Neuronal stem cell (in vitro differentiated cells): ENCODE data around the gene SGO1.

ENCODE experiments used
- DNase-seq: peaks from one replicate; pipeline ENCODE4 v3.0.0-alpha.2; 2013; ENCODE audit warnings: low spot score
- H2AFZ ChIP-seq: one replicate; pipeline ENCODE4 v1.6.1; 2013; ENCODE audit warnings: mild to moderate bottlenecking, low read length, inconsistent platforms
- H2AK5ac ChIP-seq: 2 replicates; pipeline ENCODE4 v1.6.1; 2013; ENCODE audit warnings: low read depth, mild to moderate bottlenecking, inconsistent platforms, low read length, moderate library complexity, mixed read lengths
- H2BK120ac ChIP-seq: 2 replicates; pipeline ENCODE4 v1.6.1; 2013; ENCODE audit warnings: low read depth, mild to moderate bottlenecking, inconsistent platforms, low read length, moderate library complexity, mixed read lengths
- H2BK12ac ChIP-seq: one replicate; pipeline ENCODE4 v1.6.1; 2013; ENCODE audit warnings: low read length, inconsistent platforms
- H2BK15ac ChIP-seq: 2 replicates; pipeline ENCODE4 v1.6.1; 2013; ENCODE audit warnings: mild to moderate bottlenecking, low read length, inconsistent platforms, mixed read lengths
- H2BK5ac ChIP-seq: one replicate; pipeline ENCODE4 v1.6.1; 2013; ENCODE audit warnings: inconsistent platforms, mild to moderate bottlenecking, low read length, moderate library complexity
- H3K14ac ChIP-seq: one replicate; pipeline ENCODE4 v1.6.1; 2013; ENCODE audit warnings: low read length, inconsistent platforms
- H3K18ac ChIP-seq: 2 replicates; pipeline ENCODE4 v1.6.1; 2013; ENCODE audit warnings: low read length, inconsistent platforms
- H3K23ac ChIP-seq: 2 replicates; pipeline ENCODE4 v1.6.1; 2013; ENCODE audit warnings: low read depth, mild to moderate bottlenecking, mixed read lengths, low read length, inconsistent platforms; ENCODE audit not compliant: poor library complexity
- H3K27ac ChIP-seq: replicated peaks from 3 replicates; pipeline ENCODE4 v1.5.1; 2013; ENCODE audit warnings: low read length, inconsistent platforms
- H3K27me3 ChIP-seq, 3 experiments: 2 replicates each; pipeline ENCODE4 v1.6.1; 2013; ENCODE audit warnings: low read length in 3 of 3, mild to moderate bottlenecking in 2 of 3, inconsistent platforms in 1 of 3, low read depth in 1 of 3, mixed read lengths in 1 of 3, moderate library complexity in 1 of 3; ENCODE audit not compliant: control insufficient read depth in 3 of 3, insufficient read depth in 3 of 3
- H3K36me3 ChIP-seq, 2 donors: replicated peaks in 1 of 2; 2 replicates each; pipeline ENCODE4 v1.6.1; 2013; ENCODE audit warnings: low read length in 2 of 2; ENCODE audit not compliant: control insufficient read depth in 2 of 2, insufficient read depth in 2 of 2
- H3K4ac ChIP-seq: 2 replicates; pipeline ENCODE4 v1.6.1; 2013; ENCODE audit warnings: inconsistent platforms, mild to moderate bottlenecking, low read length, moderate library complexity
- H3K4me1 ChIP-seq, 2 donors: 1 replicate in 1 of 2; 2 replicates in 1 of 2; pipeline ENCODE4 v1.6.1; 2013; ENCODE audit warnings: low read length in 2 of 2, low read depth in 1 of 2; ENCODE audit not compliant: control insufficient read depth in 2 of 2, insufficient read depth in 1 of 2
- H3K4me2 ChIP-seq: one replicate; pipeline ENCODE4 v1.6.1; 2013; ENCODE audit warnings: mild to moderate bottlenecking, low read length, inconsistent platforms; ENCODE audit not compliant: insufficient read depth, poor library complexity, severe bottlenecking
- H3K4me3 ChIP-seq, 2 donors: 2 replicates each; pipeline ENCODE4 v1.5.1; 2013; ENCODE audit warnings: low read length in 2 of 2, mild to moderate bottlenecking in 2 of 2, inconsistent platforms in 1 of 2, moderate library complexity in 1 of 2
- H3K79me1 ChIP-seq: one replicate; pipeline ENCODE4 v1.6.1; 2013; ENCODE audit warnings: low read depth, mild to moderate bottlenecking, inconsistent platforms, low read length, moderate library complexity
- H3K9ac ChIP-seq: one replicate; pipeline ENCODE4 v1.6.1; 2013; ENCODE audit warnings: mild to moderate bottlenecking, low read depth, low read length, inconsistent platforms; ENCODE audit not compliant: poor library complexity
- H3K9me3 ChIP-seq, 2 donors: replicated peaks in 1 of 2; 2 replicates each; pipeline versions ENCODE3 to v1.6.1; 2013; ENCODE audit warnings: low read length in 2 of 2, mild to moderate bottlenecking in 2 of 2, inconsistent platforms in 1 of 2, low read depth in 1 of 2, mixed read lengths in 1 of 2, moderate library complexity in 1 of 2; ENCODE audit not compliant: control insufficient read depth in 2 of 2, insufficient read depth in 1 of 2
- H4K8ac ChIP-seq: one replicate; pipeline ENCODE4 v1.6.1; 2013; ENCODE audit warnings: low read depth, mild to moderate bottlenecking, inconsistent platforms, low read length, moderate library complexity
- H4K91ac ChIP-seq: one replicate; pipeline ENCODE4 v1.6.1; 2013; ENCODE audit warnings: low read length, low read depth, mild to moderate bottlenecking, inconsistent platforms; ENCODE audit not compliant: poor library complexity
- WGBS, 2 donors: extraction: QIAGEN DNeasy Blood & Tissue Kit; methylation state at CpG; one replicate each; pipeline ENCODE4 v1.1.7; 2013; ENCODE audit warnings: missing lambda C conversion rate in 2 of 2, mixed read lengths in 1 of 2; ENCODE audit not compliant: insufficient read length in 2 of 2, insufficient replicate concordance in 1 of 2; ENCODE audit errors: extremely low coverage in 2 of 2; 5-methylcytosine and 5-hydroxymethylcytosine counted together

The SGO1 gene

DNA sequence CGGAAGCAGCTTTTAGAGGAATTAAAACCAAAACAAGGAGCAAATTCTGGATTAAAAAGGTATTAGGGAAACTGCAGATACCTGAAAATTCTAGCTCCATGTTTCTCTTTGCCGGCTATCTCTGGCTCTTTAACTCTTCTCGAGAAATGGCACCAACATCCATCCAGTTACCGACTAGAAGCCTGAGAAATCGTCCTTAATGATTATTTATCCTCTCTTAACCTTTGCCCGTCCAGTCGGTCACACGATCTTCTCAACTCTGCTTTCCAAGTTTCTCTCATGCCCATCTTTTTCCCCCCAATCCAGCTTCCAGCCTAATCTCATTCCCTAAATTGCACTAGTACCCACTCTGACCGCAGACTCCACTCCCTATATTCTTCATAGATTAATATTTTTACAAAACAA, 596 bp upstream of the SGO1 start:
- Histone ChIP-seq H3K23ac (no peak overlapping the region), H3K27me3 (peaks cover 0 to 3% (median 0%) of the 10 kb centered on the region in 3 experiments), H3K27ac (peak overlapping the region; percentile 89), H3K9me3 (no peaks in the 10 kb centered on the region), H2BK120ac (no peak overlapping the region), H3K14ac (no peak overlapping the region), H3K4me2 (peak overlapping the region; percentile 55), H2AK5ac (no peak overlapping the region), H3K9ac (no peak overlapping the region), H2BK5ac (no peak overlapping the region), H3K4me3 (peak overlapping the region; percentile 58 to 84), H3K4ac (no peak overlapping the region), H3K79me1 (peaks cover 2% of the 10 kb centered on the region), H2BK15ac (no peak overlapping the region), H2AFZ (peak overlapping the region; percentile 91), H4K8ac (no peak overlapping the region), H3K4me1 (no peaks in the 10 kb centered on the region), H4K91ac (no peak overlapping the region), H2BK12ac (no peak overlapping the region), H3K36me3 (peaks cover 5 to 24% of the 10 kb centered on the region in 2 donors), H3K18ac (no peak overlapping the region)
- DNase-seq: no peak
- WGBS, 2 donors: no CpG with 5 or more reads among the region's 9 CpGs

DNA sequence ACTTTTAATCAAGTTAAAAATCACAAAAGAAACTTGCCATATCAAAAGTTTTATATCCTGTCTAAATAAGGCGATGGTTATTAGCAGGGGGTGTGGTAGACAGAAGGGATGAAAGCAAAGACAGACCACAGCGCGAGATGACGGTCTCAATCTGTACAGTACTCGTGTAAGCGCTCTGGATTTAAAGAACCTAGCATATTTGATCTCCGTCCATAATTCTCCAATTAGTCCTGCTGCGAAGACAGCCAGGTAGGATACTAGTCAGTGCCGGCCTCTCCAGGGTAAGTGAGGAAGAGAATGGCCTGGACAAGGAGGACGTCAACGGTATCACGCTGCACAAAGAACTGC, 701 bp downstream of the SGO1 start:
- Histone ChIP-seq H2AFZ (peak overlapping the region; percentile 91), H3K4me3 (peak overlapping the region; percentile 58 to 89)

DNA sequence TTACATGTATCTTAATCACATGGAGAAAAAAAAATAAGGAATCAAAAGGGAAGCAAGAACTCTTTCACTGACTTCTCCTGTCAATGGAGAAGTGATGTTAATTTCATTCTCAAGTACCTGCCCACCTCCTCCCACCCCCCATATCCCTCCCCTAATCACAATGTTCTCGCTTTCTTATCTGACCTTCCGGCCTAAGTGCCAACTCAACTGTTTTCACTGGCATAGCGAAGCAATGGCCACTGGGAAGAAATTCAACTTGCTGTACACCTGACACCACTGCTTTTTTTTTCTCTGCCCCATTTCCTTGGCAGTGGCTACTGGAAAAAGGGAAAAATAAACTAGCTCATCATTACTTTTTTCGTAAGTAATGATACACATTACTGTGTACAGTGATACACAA, 3.8 kb downstream of the SGO1 start:
- H3K4me1 ChIP-seq: no peaks in the 10 kb centered on the region
- H3K27ac ChIP-seq: no peak overlapping the region
- H3K79me1 ChIP-seq: peaks cover 4% of the 10 kb centered on the region
- DNase-seq: no peak
- H2BK12ac ChIP-seq: no peak overlapping the region
- H3K23ac ChIP-seq: no peak overlapping the region
- H2AFZ ChIP-seq: no peak overlapping the region
- no peak overlapping the region for H2BK15ac ChIP-seq
- no peak overlapping the region for H3K9ac ChIP-seq
- H3K4me3 ChIP-seq: no peak overlapping the region
- 100% methylated on average over 1 of the region's 4 CpGs; no CpG with 5 or more reads in 1 of the 2 donors for WGBS, 2 donors
- no peak overlapping the region for H4K8ac ChIP-seq
- H3K18ac ChIP-seq: no peak overlapping the region
- H2AK5ac ChIP-seq: no peak overlapping the region
- H3K4ac ChIP-seq: no peak overlapping the region
- H2BK120ac ChIP-seq: no peak overlapping the region
- H3K9me3 ChIP-seq: no peaks in the 10 kb centered on the region
- peaks cover 13 to 68% of the 10 kb centered on the region in 2 donors for H3K36me3 ChIP-seq
- no peaks in the 10 kb centered on the region for H3K27me3 ChIP-seq
- H3K14ac ChIP-seq: no peak overlapping the region
- H2BK5ac ChIP-seq: no peak overlapping the region
- no peak overlapping the region for H4K91ac ChIP-seq
- no peak overlapping the region for H3K4me2 ChIP-seq

More for the DNA sequence above, 701 bp downstream of the SGO1 start:
- Histone ChIP-seq H3K18ac (no peak overlapping the region), H2BK12ac (no peak overlapping the region), H4K8ac (no peak overlapping the region), H3K36me3 (peaks cover 8 to 37% of the 10 kb centered on the region in 2 donors), H3K9ac (no peak overlapping the region), H3K4me1 (no peaks in the 10 kb centered on the region), H2BK120ac (no peak overlapping the region), H3K9me3 (no peaks in the 10 kb centered on the region), H3K14ac (no peak overlapping the region), H3K27me3 (peaks cover 0 to 3% (median 0%) of the 10 kb centered on the region in 3 experiments), H4K91ac (no peak overlapping the region), H2BK15ac (no peak overlapping the region), H3K4me2 (peak overlapping the region; percentile 45), H2BK5ac (no peak overlapping the region), H2AK5ac (no peak overlapping the region), H3K27ac (peak overlapping the region; percentile 91), H3K4ac (no peak overlapping the region), H3K79me1 (peaks cover 2% of the 10 kb centered on the region), H3K23ac (no peak overlapping the region)
- no CpG with 5 or more reads among the region's 12 CpGs for WGBS, 2 donors
- DNase-seq: no peak

GRCh38 chr3:20181276-20181675, 4.7 kb downstream of the SGO1 start:
- no CpG with 5 or more reads among the region's 3 CpGs for WGBS, 2 donors
- no peak overlapping the region for H2BK120ac ChIP-seq

More at GRCh38 chr3:20181276-20181675, 4.7 kb downstream of the SGO1 start:
- H3K9ac ChIP-seq: no peak overlapping the region
- H2BK5ac ChIP-seq: no peak overlapping the region
- H3K4me3 ChIP-seq: no peak overlapping the region
- no peak for DNase-seq
- H3K79me1 ChIP-seq: peaks cover 4% of the 10 kb centered on the region
- no peak overlapping the region for H2BK15ac ChIP-seq
- no peak overlapping the region for H4K91ac ChIP-seq
- no peak overlapping the region for H3K14ac ChIP-seq
- H3K18ac ChIP-seq: no peak overlapping the region
- no peak overlapping the region for H4K8ac ChIP-seq
- no peak overlapping the region for H3K23ac ChIP-seq
- H2AFZ ChIP-seq: no peak overlapping the region
- H3K27me3 ChIP-seq: no peaks in the 10 kb centered on the region
- no peak overlapping the region for H2AK5ac ChIP-seq
- no peak overlapping the region for H3K4me2 ChIP-seq
- H3K27ac ChIP-seq: no peak overlapping the region
- no peak overlapping the region for H2BK12ac ChIP-seq
- no peaks in the 10 kb centered on the region for H3K4me1 ChIP-seq
- H3K9me3 ChIP-seq: no peaks in the 10 kb centered on the region
- H3K4ac ChIP-seq: no peak overlapping the region
- H3K36me3 ChIP-seq: peaks cover 13 to 77% of the 10 kb centered on the region in 2 donors
